ENCODE measurements around the gene LAMC3. TPM values are rescaled to one million over a fixed set of nuclear protein-coding genes. Genes with fewer than 3 reads are reported as not detected.
A peak's percentile ranks its signal among the peaks of the same experiment; 100 is the strongest.

LAMC3 gene
- total and polyA plus RNA-seq, 9 of the 15 experiments (the other 6 are each of a cell fraction or from before 2014, with no cell fraction given): 0.10 TPM; not detected in 8

- Histone ChIP-seq H3K4me3 (no peak overlapping the region), H3K9ac (ENCODE audit: insufficient read depth in 1 of 2, low read depth in 2 of 2, low read length in 2 of 2) (peak overlapping the region in 1 of 2 experiments; percentile 4; a peak in 1 of 4 replicates), H3K27ac (ENCODE audit: extremely low read depth, low read depth, low read length) (no peak overlapping the region), H3K9me3 (replicated peaks; ENCODE audit: control insufficient read depth, insufficient read depth, low read depth, low read length) (no peaks in the 10 kb centered on the region), H3K4me1 (replicated peaks in 1 of 2; ENCODE audit: control insufficient read depth in 2 of 2, insufficient read depth in 2 of 2, low read length in 2 of 2) (peaks cover 0 to 33% of the 10 kb centered on the region in 2 experiments; a peak in 3 of 5 replicates), H3K9me1 (ENCODE audit: control insufficient read depth, insufficient read depth, low read length) (peaks cover 4% of the 10 kb centered on the region), H2AFZ (ENCODE audit: low read depth, low read length) (no peak overlapping the region), H3K79me2 (ENCODE audit: control insufficient read depth, insufficient read depth, low read length) (no peaks in the 10 kb centered on the region), H3K36me3 (ENCODE audit: control insufficient read depth, insufficient read depth, low read length) (no peaks in the 10 kb centered on the region), H3K27me3 (ENCODE audit: control insufficient read depth in 2 of 2, insufficient read depth in 2 of 2, low read length in 2 of 2) (peaks cover 62 to 79% of the 10 kb centered on the region in 2 experiments), H4K20me1 (replicated peaks; ENCODE audit: control insufficient read depth, insufficient read depth, low read length) (peaks cover 41% of the 10 kb centered on the region), H3K4me2 (ENCODE audit: insufficient read depth, low read length) (no peak overlapping the region)
- CTCF ChIA-PET (ENCODE audit: low intra/inter-chr PET ratio): interaction anchor here (8.2 kb wide), 1 partner anchor 181 kb away, joined by 201 read pairs; no protein-coding TSS in a partner anchor
- FAIRE-seq: no peak
- BruUV-seq (replicated peaks): no TSS peak
- in situ Hi-C loops (cut with MboI) (no loop called here), intact Hi-C loops (cut with micrococcal nuclease) (no loop called here)
- under 1% methylated on average over 21 of the region's 21 CpGs for WGBS (ENCODE audit: insufficient coverage, low coverage, missing lambda C conversion rate)
- ATAC-seq: no peak
- TF ChIP-seq SETDB1 (IDR thresholded peaks at IDR 0.05; ENCODE audit: low read length) (no peak), IRF1 (CRISPR knock-in tag; IDR thresholded peaks at IDR 0.05; ENCODE audit: borderline replicate concordance) (no peak), HMGXB4 (CRISPR knock-in tag; IDR thresholded peaks at IDR 0.05) (peak; percentile 81; the same call in 1 of the 2 replicates), HDAC6 (IDR thresholded peaks at IDR 0.05; ENCODE audit: low read depth, low read length) (no peak), POU5F1 (IDR thresholded peaks at IDR 0.05; ENCODE audit: borderline replicate concordance, low read depth, low read length, partially characterized antibody) (no peak), MLX (CRISPR knock-in tag; conservative IDR thresholded peaks at IDR 0.05) (0 out of 4 replicates have a peak, but pooled peaks of 1 of the 2 experiments have one; percentile 52), ZNF124 (CRISPR knock-in tag; IDR thresholded peaks at IDR 0.05) (no peak), BRD4 (IDR thresholded peaks at IDR 0.05) (no peak)
- peak in 1 of 4 experiments; percentile 62 for DNase-seq (ENCODE audit: extremely low read depth in 1 of 4, low spot score in 3 of 4)
- POLR2A ChIA-PET: interaction anchor here (0.6 to 99.3 kb wide), 15 partner anchors 7 to 453 kb away, joined by 3 to 3336 read pairs (median 4); partner anchors contain the start of genes AIF1L and NUP214
These were observed 41.1 kb downstream of the LAMC3 start for GRCh38 chr9:131049829-131050715.

Data from K562 (cell line).